Brain microvascular endothelial cell (primary cell): ENCODE results near the gene ZNF827.

Experiments
- DNase-seq: peaks from one replicate; pipeline ENCODE4 v3.0.0-alpha.2; 2020
- H3K27ac ChIP-seq: fragments of 250-450 bp; sonication (Bioruptor Pico); 2 replicates; pipeline ENCODE4 v1.5.1; 2020; ENCODE audit warnings: mild to moderate bottlenecking, moderate library complexity
- H3K27me3 ChIP-seq: fragments of 250-450 bp; sonication (Bioruptor Pico); replicated peaks from 2 replicates; pipeline ENCODE4 v1.5.1; 2020; ENCODE audit warnings: mild to moderate bottlenecking
- H3K36me3 ChIP-seq: fragments of 250-450 bp; sonication (Bioruptor Pico); replicated peaks from 2 replicates; pipeline ENCODE4 v1.5.1; 2020; ENCODE audit warnings: mild to moderate bottlenecking
- H3K4me3 ChIP-seq: 2 replicates; pipeline ENCODE4 v1.5.1; 2011; ENCODE audit warnings: low read depth, mild to moderate bottlenecking, control low read depth, low read length, moderate library complexity
- CTCF ChIP-seq: IDR thresholded peaks from 2 replicates; pipeline ENCODE4 v1.5.1; 2011; ENCODE audit warnings: low read depth, mild to moderate bottlenecking, moderate library complexity, low read length, control low read depth, inconsistent platforms; ENCODE audit errors: missing control alignments
- in situ Hi-C: cut with HindIII; loops from 2 replicates; pipeline ENCODE4 v1.10.0; 2017; ENCODE audit warnings: low sequenced_read_pairs, low pct_ligation_motif_present

Gene ZNF827

GRCh38 chr4:145820407-145820806, 118.2 kb downstream of the ZNF827 start:
- in situ Hi-C loops, result no loop called here
- no peak for TF ChIP-seq CTCF
- no peaks in the 10 kb centered on the region for H3K27me3 ChIP-seq
- H3K27ac ChIP-seq, result no peak overlapping the region
- no peak for DNase-seq
- H3K4me3 ChIP-seq, result no peak overlapping the region
- H3K36me3 ChIP-seq, result no peaks in the 10 kb centered on the region

- no peak overlapping the region for H3K4me3 ChIP-seq
- in situ Hi-C loops, result no loop called here
- no peaks in the 10 kb centered on the region for H3K27me3 ChIP-seq
- DNase-seq, result no peak
- no peak overlapping the region for H3K27ac ChIP-seq
- H3K36me3 ChIP-seq, result no peaks in the 10 kb centered on the region
- TF ChIP-seq CTCF, result no peak
These were observed 118.8 kb downstream of the ZNF827 start for GRCh38 chr4:145819853-145820181.

GRCh38 chr4:145819101-145819852, 119.3 kb downstream of the ZNF827 start:
- TF ChIP-seq CTCF, result no peak
- Histone ChIP-seq H3K27ac (no peak overlapping the region), H3K36me3 (no peaks in the 10 kb centered on the region), H3K27me3 (no peaks in the 10 kb centered on the region), H3K4me3 (no peak overlapping the region)
- no peak for DNase-seq
- in situ Hi-C loops, result no loop called here

GRCh38 chr4:145818011-145818410, 120.6 kb downstream of the ZNF827 start:
- no peak for TF ChIP-seq CTCF
- H3K27ac ChIP-seq, result no peak overlapping the region
- DNase-seq, result no peak
- no peak overlapping the region for H3K4me3 ChIP-seq
- H3K27me3 ChIP-seq, result no peaks in the 10 kb centered on the region
- H3K36me3 ChIP-seq, result no peaks in the 10 kb centered on the region
- in situ Hi-C loops, result no loop called here

- no peaks in the 10 kb centered on the region for H3K27me3 ChIP-seq
- H3K36me3 ChIP-seq, result no peaks in the 10 kb centered on the region
- H3K4me3 ChIP-seq, result no peak overlapping the region
- no peak for DNase-seq
- H3K27ac ChIP-seq, result no peak overlapping the region
- in situ Hi-C loops, result no loop called here
- TF ChIP-seq CTCF, result no peak
These were observed 122.5 kb downstream of the ZNF827 start for GRCh38 chr4:145816091-145816490.

GRCh38 chr4:145815626-145816025, 123.0 kb downstream of the ZNF827 start:
- no peaks in the 10 kb centered on the region for H3K27me3 ChIP-seq
- H3K27ac ChIP-seq, result no peak overlapping the region
- no peak overlapping the region for H3K4me3 ChIP-seq
- H3K36me3 ChIP-seq, result no peaks in the 10 kb centered on the region
- TF ChIP-seq CTCF, result no peak
- no peak for DNase-seq
- in situ Hi-C loops, result no loop called here
